Body of pancreas (tissue), 4 donors: ENCODE measurements around the gene NBEA. TPM values are rescaled to one million over a fixed set of nuclear protein-coding genes. Genes with fewer than 3 reads are reported as not detected.

Experiments used
- ATAC-seq: fragments of 150-250 bp; one replicate; pipeline ENCODE4 v1.9.1; 2016
- DNase-seq, 4 donors: peaks; one replicate each; pipeline ENCODE4 v3.0.0-alpha.2; 2019
- H3K27ac ChIP-seq, 4 donors: fragments of 200-600 bp; sonication (generic); 1 replicate in 3 of 4; 2 replicates in 1 of 4; pipeline versions ENCODE4 v1.5.1 to v1.6.1; 2016 to 2019; ENCODE audit warnings: mild to moderate bottlenecking in 1 of 4, mixed read lengths in 1 of 4, moderate library complexity in 1 of 4
- H3K27me3 ChIP-seq, 2 donors: fragments of 200-600 bp; sonication (generic); one replicate each; pipeline ENCODE4 v1.6.0; 2016; ENCODE audit warnings: mild to moderate bottlenecking in 1 of 2
- H3K36me3 ChIP-seq, 2 donors: fragments of 200-600 bp; sonication (generic); replicated peaks in 1 of 2; 2 replicates each; pipeline ENCODE4 v1.5.1; 2016; ENCODE audit warnings: low read depth in 2 of 2; ENCODE audit not compliant: insufficient read depth in 1 of 2
- H3K4me1 ChIP-seq: fragments of 200-600 bp; sonication (generic); one replicate; pipeline ENCODE4 v1.6.0; 2016
- H3K4me3 ChIP-seq, 2 donors: fragments of 200-600 bp; sonication (generic); 1 replicate in 1 of 2; 2 replicates in 1 of 2; pipeline ENCODE4 v1.5.1; 2016 to 2019
- H3K9me3 ChIP-seq, 3 donors: fragments of 200-600 bp; sonication (generic); 1 replicate in 2 of 3; 2 replicates in 1 of 3; pipeline ENCODE4 v1.5.1; 2016
- POLR2A ChIP-seq, 3 donors: fragments of 450-650 bp; IDR thresholded peaks; one replicate each; pipeline ENCODE4 v1.6.1; 2016; ENCODE audit warnings: antibody characterized with exemption in 3 of 3, mild to moderate bottlenecking in 2 of 3
- WGBS, 2 donors: methylation state at CpG; one replicate each; pipeline ENCODE4 v1.1.5; 2017; 5-methylcytosine and 5-hydroxymethylcytosine counted together
- intact Hi-C: fragments of 100-400 bp; cut with DNase I; formaldehyde crosslinking; loops from one replicate; pipeline ENCODE4 v1.15.1; 2023
- total RNA-seq, 2 donors: library from RNA; depleted of rRNA; stranded (reverse); fragments of >200 nt; gene quantifications; one replicate each; pipeline ENCODE4 v1.1.0, GENCODE V29; 2016
- TF ChIP-seq, protein P1 (sequence below), 7 experiments: fragments of 450-650 bp in 4 of 7; fragments of 200-600 bp in 3 of 7; sonication (generic) in 3 of 7; IDR thresholded peaks; one replicate each; pipeline ENCODE4 v1.5.1; 2016 to 2019; ENCODE audit warnings: antibody characterized with exemption in 7 of 7

Gene NBEA
- total RNA-seq, 2 donors from 2014 or later = 9.6 to 19.1 TPM

GRCh38 chr13:35595181-35595580, 653.1 kb downstream of the NBEA start:
- Histone ChIP-seq H3K9me3 (no peaks in the 10 kb centered on the region), H3K27ac (no peak overlapping the region), H3K36me3 (no peaks in the 10 kb centered on the region), H3K4me1 (no peaks in the 10 kb centered on the region), H3K27me3 (no peaks in the 10 kb centered on the region), H3K4me3 (no peak overlapping the region)
- DNase-seq (no peak), ATAC-seq (no peak)
- TF ChIP-seq, protein P1, sequence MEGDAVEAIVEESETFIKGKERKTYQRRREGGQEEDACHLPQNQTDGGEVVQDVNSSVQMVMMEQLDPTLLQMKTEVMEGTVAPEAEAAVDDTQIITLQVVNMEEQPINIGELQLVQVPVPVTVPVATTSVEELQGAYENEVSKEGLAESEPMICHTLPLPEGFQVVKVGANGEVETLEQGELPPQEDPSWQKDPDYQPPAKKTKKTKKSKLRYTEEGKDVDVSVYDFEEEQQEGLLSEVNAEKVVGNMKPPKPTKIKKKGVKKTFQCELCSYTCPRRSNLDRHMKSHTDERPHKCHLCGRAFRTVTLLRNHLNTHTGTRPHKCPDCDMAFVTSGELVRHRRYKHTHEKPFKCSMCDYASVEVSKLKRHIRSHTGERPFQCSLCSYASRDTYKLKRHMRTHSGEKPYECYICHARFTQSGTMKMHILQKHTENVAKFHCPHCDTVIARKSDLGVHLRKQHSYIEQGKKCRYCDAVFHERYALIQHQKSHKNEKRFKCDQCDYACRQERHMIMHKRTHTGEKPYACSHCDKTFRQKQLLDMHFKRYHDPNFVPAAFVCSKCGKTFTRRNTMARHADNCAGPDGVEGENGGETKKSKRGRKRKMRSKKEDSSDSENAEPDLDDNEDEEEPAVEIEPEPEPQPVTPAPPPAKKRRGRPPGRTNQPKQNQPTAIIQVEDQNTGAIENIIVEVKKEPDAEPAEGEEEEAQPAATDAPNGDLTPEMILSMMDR (IDR thresholded peaks at IDR 0.05) = no peak
- no peak for TF ChIP-seq POLR2A (IDR thresholded peaks at IDR 0.05)
- intact Hi-C loops = no loop called here

- ATAC-seq = no peak
- DNase-seq = no peak
- Histone ChIP-seq H3K4me1 (no peaks in the 10 kb centered on the region), H3K4me3 (no peak overlapping the region), H3K27ac (no peak overlapping the region), H3K27me3 (no peaks in the 10 kb centered on the region), H3K36me3 (no peaks in the 10 kb centered on the region), H3K9me3 (no peaks in the 10 kb centered on the region)
- intact Hi-C loops = no loop called here
- TF ChIP-seq, protein P1 (IDR thresholded peaks at IDR 0.05) = no peak
- no peak for TF ChIP-seq POLR2A (IDR thresholded peaks at IDR 0.05)
- 87 to 91% methylated on average over 5 of the region's 5 CpGs for WGBS, 2 donors
Measured at GRCh38 chr13:35596321-35597030, 654.4 kb downstream of the NBEA start.

- Histone ChIP-seq H3K4me1 (no peaks in the 10 kb centered on the region), H3K9me3 (no peaks in the 10 kb centered on the region), H3K4me3 (no peak overlapping the region), H3K27ac (no peak overlapping the region), H3K36me3 (no peaks in the 10 kb centered on the region), H3K27me3 (no peaks in the 10 kb centered on the region)
- ATAC-seq (no peak), DNase-seq (no peak)
- intact Hi-C loops = no loop called here
- WGBS, 2 donors = 90 to 91% methylated on average over 3 of the region's 3 CpGs
- TF ChIP-seq POLR2A (IDR thresholded peaks at IDR 0.05) = no peak
- TF ChIP-seq, protein P1 (IDR thresholded peaks at IDR 0.05) = no peak
Measured at GRCh38 chr13:35597451-35597850, 655.4 kb downstream of the NBEA start.

DNA sequence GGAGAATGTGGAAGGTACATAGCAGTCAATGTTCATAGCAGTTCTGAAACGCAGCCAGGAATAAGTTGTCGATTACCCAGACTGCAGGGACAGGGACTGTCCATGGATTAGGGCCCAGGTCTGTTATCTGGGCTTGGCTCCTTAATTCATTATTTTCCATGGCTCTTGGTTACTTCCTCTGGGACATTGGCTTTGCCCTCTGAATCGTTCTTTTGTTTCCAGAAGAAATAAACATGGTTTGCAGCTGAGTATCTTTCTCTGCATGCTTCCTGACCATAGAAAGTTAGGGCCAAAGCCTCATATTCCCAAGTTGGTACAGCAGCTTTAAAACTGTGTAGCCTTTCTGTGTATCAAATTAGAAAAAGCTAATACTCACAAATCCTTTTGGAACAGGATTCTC, 656.2 kb downstream of the NBEA start:
- intact Hi-C loops = no loop called here
- ATAC-seq = no peak

More for the DNA sequence above, 656.2 kb downstream of the NBEA start:
- H3K4me1 ChIP-seq = no peaks in the 10 kb centered on the region
- no peaks in the 10 kb centered on the region for H3K9me3 ChIP-seq
- H3K36me3 ChIP-seq = no peaks in the 10 kb centered on the region
- no peak for DNase-seq
- WGBS, 2 donors = 43 to 49% methylated on average over 3 of the region's 3 CpGs
- H3K4me3 ChIP-seq = no peak overlapping the region
- TF ChIP-seq POLR2A (IDR thresholded peaks at IDR 0.05) = no peak
- TF ChIP-seq, protein P1 (IDR thresholded peaks at IDR 0.05) = no peak
- H3K27me3 ChIP-seq = no peaks in the 10 kb centered on the region
- no peak overlapping the region for H3K27ac ChIP-seq
